ENCODE results near the gene HSF4. TPM values are rescaled to one million over a fixed set of nuclear protein-coding genes. Genes with fewer than 3 reads are reported as not detected.

HSF4 gene
- total and polyA plus RNA-seq, 7 experiments from 2014 or later = 9.9 to 150 (median 15.5) TPM; not detected in 2

DNA sequence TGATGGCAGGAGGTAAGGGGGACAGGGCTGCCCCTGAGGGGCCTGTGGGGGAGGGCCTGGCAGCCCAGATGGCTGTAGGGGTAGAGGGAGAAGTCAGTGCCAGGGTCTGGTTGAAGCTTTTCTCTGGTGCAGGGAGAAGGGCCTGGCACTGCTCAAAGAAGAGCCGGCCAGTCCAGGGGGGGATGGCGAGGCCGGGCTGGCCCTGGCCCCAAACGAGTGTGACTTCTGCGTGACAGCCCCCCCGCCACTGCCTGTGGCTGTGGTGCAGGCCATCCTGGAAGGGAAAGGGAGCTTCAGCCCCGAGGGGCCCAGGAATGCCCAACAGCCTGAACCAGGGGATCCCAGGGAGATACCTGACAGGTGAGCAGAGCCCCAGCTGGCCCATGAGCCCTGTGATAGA lies 3.0 kb downstream of the HSF4 start:
- ChIA-PET POLR2A (interaction anchor here (0.9 to 1.0 kb wide), 2 partner anchors 10 to 137 kb away, joined by 3 read pairs; no protein-coding TSS in a partner anchor), CTCF (no interaction called here)
- no peak overlapping the region for H3K4me3 ChIP-seq (ENCODE audit: low read length)
- peaks cover 23 to 56% (median 54%) of the 10 kb centered on the region in 5 donors for H3K27me3 Mint-ChIP-seq
- ATAC-seq = no peak
- intact Hi-C loops (cut with micrococcal nuclease) = no loop called here
- peaks cover 0 to 68% (median 25%) of the 10 kb centered on the region in 7 donors for H3K4me1 Mint-ChIP-seq
- H3K27ac ChIP-seq (ENCODE audit: low read depth, low read length) = no peak overlapping the region
- no peaks in the 10 kb centered on the region for H3K9me3 Mint-ChIP-seq
- peaks cover 15 to 41% of the 10 kb centered on the region in 2 donors for H3K4me1 ChIP-seq (ENCODE audit: control insufficient read depth in 2 of 2, insufficient read depth in 2 of 2, low read length in 2 of 2)
- peaks cover 15 to 45% of the 10 kb centered on the region in 2 donors for H3K27me3 ChIP-seq (ENCODE audit: control insufficient read depth in 2 of 2, insufficient read depth in 2 of 2, low read length in 2 of 2)
- H3K36me3 Mint-ChIP-seq = peaks cover 0 to 29% (median 0%) of the 10 kb centered on the region in 5 donors
- DNase-seq = no peak
- peak overlapping the region in 1 of 9 donors; percentile 13 for H3K27ac Mint-ChIP-seq
- peak overlapping the region in 1 of 10 donors; percentile 21 for H3K4me3 Mint-ChIP-seq
- no peaks in the 10 kb centered on the region for H3K9me3 ChIP-seq (ENCODE audit: control insufficient read depth in 2 of 3, low read length in 3 of 3)
- no peaks in the 10 kb centered on the region for H3K36me3 ChIP-seq (ENCODE audit: control insufficient read depth in 2 of 3, insufficient read depth in 3 of 3, low read length in 3 of 3)

DNA sequence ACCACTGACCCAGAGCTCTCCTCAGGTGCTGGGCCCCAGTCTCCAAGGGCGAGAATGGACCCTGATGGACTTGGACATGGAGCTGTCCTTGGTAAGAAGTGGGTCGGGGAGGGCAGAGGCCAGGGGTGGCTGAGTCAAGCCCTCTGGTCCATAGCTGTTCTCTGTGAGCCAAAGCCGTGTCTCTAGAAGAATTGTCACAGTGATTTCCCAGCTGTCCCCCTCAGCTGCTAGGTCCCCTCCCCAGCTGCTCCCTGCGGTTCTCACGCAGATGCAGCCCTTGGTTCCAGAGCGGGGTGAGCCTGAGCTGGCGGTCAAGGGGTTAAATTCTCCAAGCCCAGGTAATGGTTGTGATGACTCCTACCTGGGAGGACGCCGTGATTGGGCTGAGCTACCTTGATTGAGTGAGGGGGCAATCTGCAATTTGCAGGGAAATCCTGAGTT lies 4.5 kb downstream of the HSF4 start:
- no peaks in the 10 kb centered on the region for H3K9me3 ChIP-seq (ENCODE audit: control insufficient read depth in 2 of 3, low read length in 3 of 3)
- Mint-ChIP-seq H3K27ac (no peak overlapping the region), H3K27me3 (peaks cover 22 to 68% (median 64%) of the 10 kb centered on the region in 5 donors), H3K4me3 (peak overlapping the region in 2 of 10 donors; percentile 64 to 89), H3K4me1 (peaks cover 10 to 79% (median 34%) of the 10 kb centered on the region in 7 donors), H3K36me3 (peaks cover 0 to 38% (median 0%) of the 10 kb centered on the region in 5 donors), H3K9me3 (no peaks in the 10 kb centered on the region)
- no peaks in the 10 kb centered on the region for H3K36me3 ChIP-seq (ENCODE audit: control insufficient read depth in 2 of 3, insufficient read depth in 3 of 3, low read length in 3 of 3)
- H3K4me3 ChIP-seq (ENCODE audit: low read length) = no peak overlapping the region
- DNase-seq (no peak), ATAC-seq (no peak)
- H3K4me1 ChIP-seq (ENCODE audit: control insufficient read depth in 2 of 2, insufficient read depth in 2 of 2, low read length in 2 of 2) = peaks cover 16 to 35% of the 10 kb centered on the region in 2 donors
- peaks cover 15 to 41% of the 10 kb centered on the region in 2 donors for H3K27me3 ChIP-seq (ENCODE audit: control insufficient read depth in 2 of 2, insufficient read depth in 2 of 2, low read length in 2 of 2)
- no peak overlapping the region for H3K27ac ChIP-seq (ENCODE audit: low read depth, low read length)
- CTCF ChIA-PET = interaction anchor here (0.7 to 1.1 kb wide), 3 partner anchors 14 to 213 kb away, joined by 3 to 5 read pairs (median 4); no protein-coding TSS in a partner anchor
- intact Hi-C loops (cut with micrococcal nuclease) = no loop called here
- POLR2A ChIA-PET = interaction anchor here (1.1 to 1.6 kb wide), 2 partner anchors 9 to 149 kb away, joined by 4 to 5 read pairs; partner anchors contain the start of genes FBXL8 and TRADD

GRCh38 chr16:67169642-67170167 lies 5.2 kb downstream of the HSF4 start:
- Histone ChIP-seq H3K36me3 (ENCODE audit: control insufficient read depth in 2 of 3, insufficient read depth in 3 of 3, low read length in 3 of 3) (no peaks in the 10 kb centered on the region), H3K27ac (ENCODE audit: low read depth, low read length) (no peak overlapping the region), H3K4me1 (ENCODE audit: control insufficient read depth in 2 of 2, insufficient read depth in 2 of 2, low read length in 2 of 2) (peaks cover 21 to 34% of the 10 kb centered on the region in 2 donors), H3K9me3 (ENCODE audit: control insufficient read depth in 2 of 3, low read length in 3 of 3) (no peaks in the 10 kb centered on the region), H3K27me3 (ENCODE audit: control insufficient read depth in 2 of 2, insufficient read depth in 2 of 2, low read length in 2 of 2) (peaks cover 15 to 39% of the 10 kb centered on the region in 2 donors), H3K4me3 (ENCODE audit: low read length) (no peak overlapping the region)
- ATAC-seq (no peak), DNase-seq (peak in 1 of 9 donors; percentile 62)
- CTCF ChIA-PET = interaction anchor here (0.7 to 1.3 kb wide), 4 partner anchors 10 to 213 kb away, joined by 3 to 5 read pairs (median 4); partner anchors contain the start of genes FBXL8 and TRADD
- POLR2A ChIA-PET = interaction anchor here (1.0 to 1.6 kb wide), 2 partner anchors 75 to 150 kb away, joined by 3 to 5 read pairs; no protein-coding TSS in a partner anchor
- intact Hi-C loops (cut with micrococcal nuclease) = loop anchor here in 1 of 2 donors (1.0 kb wide), 1 partner anchor 8 kb away; no protein-coding TSS in a partner anchor
- Mint-ChIP-seq H3K36me3 (peaks cover 0 to 38% (median 0%) of the 10 kb centered on the region in 5 donors), H3K4me3 (peak overlapping the region; percentile 33 to 89 (median 60)), H3K27ac (peak overlapping the region in 1 of 9 donors; percentile 94), H3K27me3 (peaks cover 19 to 69% (median 64%) of the 10 kb centered on the region in 5 donors), H3K9me3 (no peaks in the 10 kb centered on the region), H3K4me1 (peaks cover 10 to 77% (median 33%) of the 10 kb centered on the region in 7 donors)

GRCh38 chr16:67170168-67170948 lies 5.8 kb downstream of the HSF4 start, which contains the start of gene NOL3:
NOL3 (plus strand) TSS chr16:67170538.
- Mint-ChIP-seq H3K36me3 (peaks cover 0 to 34% (median 0%) of the 10 kb centered on the region in 5 donors), H3K9me3 (no peaks in the 10 kb centered on the region), H3K4me1 (peaks cover 10 to 75% (median 30%) of the 10 kb centered on the region in 7 donors), H3K4me3 (peak within 1 kb of the TSS; percentile 33 to 89 (median 60)), H3K27me3 (peaks cover 13 to 64% (median 62%) of the 10 kb centered on the region in 5 donors), H3K27ac (peak within 1 kb of the TSS in 2 of 9 donors; percentile 35 to 94)
- intact Hi-C loops (cut with micrococcal nuclease) = loop anchor here in 1 of 2 donors (1.0 kb wide), 1 partner anchor 9 kb away; no protein-coding TSS in a partner anchor
- DNase-seq (peak in 1 of 9 donors; percentile 82), ATAC-seq (peak; percentile 37)
- Histone ChIP-seq H3K4me3 (ENCODE audit: low read length) (no peak within 1 kb of the TSS), H3K27me3 (ENCODE audit: control insufficient read depth in 2 of 2, insufficient read depth in 2 of 2, low read length in 2 of 2) (peaks cover 9 to 35% of the 10 kb centered on the region in 2 donors), H3K36me3 (ENCODE audit: control insufficient read depth in 2 of 3, insufficient read depth in 3 of 3, low read length in 3 of 3) (no peaks in the 10 kb centered on the region), H3K9me3 (ENCODE audit: control insufficient read depth in 2 of 3, low read length in 3 of 3) (no peaks in the 10 kb centered on the region), H3K27ac (ENCODE audit: low read depth, low read length) (no peak within 1 kb of the TSS), H3K4me1 (ENCODE audit: control insufficient read depth in 2 of 2, insufficient read depth in 2 of 2, low read length in 2 of 2) (peaks cover 25 to 29% of the 10 kb centered on the region in 2 donors)
- ChIA-PET POLR2A (interaction anchor here (1.0 to 2.4 kb wide), 3 partner anchors 8 to 234 kb away, joined by 3 to 7 read pairs (median 3); no protein-coding TSS in a partner anchor), CTCF (interaction anchor here (0.7 to 1.3 kb wide), 3 partner anchors 11 to 18 kb away, joined by 3 to 5 read pairs (median 4); partner anchors contain the start of genes FBXL8 and TRADD)

GRCh38 chr16:67170949-67171649 lies 6.6 kb downstream of the HSF4 start:
- peaks cover 0 to 39% (median 0%) of the 10 kb centered on the region in 5 donors for H3K36me3 Mint-ChIP-seq
- no peaks in the 10 kb centered on the region for H3K9me3 ChIP-seq (ENCODE audit: control insufficient read depth in 2 of 3, low read length in 3 of 3)
- peak overlapping the region in 7 of 10 donors; percentile 15 to 80 (median 41) for H3K4me3 Mint-ChIP-seq
- ChIA-PET CTCF (interaction anchor here (1.3 kb wide), 1 partner anchor 12 kb away, joined by 4 read pairs; the partner anchor contains the start of genes FBXL8 and TRADD), POLR2A (interaction anchor here (0.6 to 2.4 kb wide), 3 partner anchors 9 to 234 kb away, joined by 3 to 7 read pairs (median 3); no protein-coding TSS in a partner anchor)
- peaks cover 7 to 35% of the 10 kb centered on the region in 2 donors for H3K27me3 ChIP-seq (ENCODE audit: control insufficient read depth in 2 of 2, insufficient read depth in 2 of 2, low read length in 2 of 2)
- no peaks in the 10 kb centered on the region for H3K36me3 ChIP-seq (ENCODE audit: control insufficient read depth in 2 of 3, insufficient read depth in 3 of 3, low read length in 3 of 3)
- peaks cover 0 to 1% (median 0%) of the 10 kb centered on the region in 11 donors for H3K9me3 Mint-ChIP-seq
- DNase-seq (no peak), ATAC-seq (no peak)
- H3K27me3 Mint-ChIP-seq = peaks cover 11 to 67% (median 62%) of the 10 kb centered on the region in 5 donors
- no peak overlapping the region for H3K27ac ChIP-seq (ENCODE audit: low read depth, low read length)
- peaks cover 10 to 81% (median 30%) of the 10 kb centered on the region in 7 donors for H3K4me1 Mint-ChIP-seq
- peaks cover 24 to 25% of the 10 kb centered on the region in 2 donors for H3K4me1 ChIP-seq (ENCODE audit: control insufficient read depth in 2 of 2, insufficient read depth in 2 of 2, low read length in 2 of 2)
- H3K27ac Mint-ChIP-seq = peak overlapping the region in 2 of 9 donors; percentile 35 to 90
- intact Hi-C loops (cut with micrococcal nuclease) = loop anchor here in 1 of 2 donors (1.0 kb wide), 1 partner anchor 10 kb away; no protein-coding TSS in a partner anchor
- no peak overlapping the region for H3K4me3 ChIP-seq (ENCODE audit: low read length)

All from naive thymus-derived CD4-positive, alpha-beta T cell (primary cell).